Activated CD4-positive, CD25-positive, alpha-beta regulatory T cell treated with anti-CD3 and anti-CD28 coated beads, Interleukin-2, amount 50 U/mL, for 16 hours (primary cell): Measurements from ENCODE around the gene CFAP46.

Experiments used
- DNase-seq: peaks from one replicate; pipeline ENCODE4 v3.0.0-alpha.2; 2020; ENCODE audit warnings: low read depth, low spot score

CFAP46 gene

GRCh38 chr10:132942101-132943057 is at the start of gene CFAP46:
CFAP46 (minus strand) TSS chr10:132942570; CDS start chr10:132942484, 86 bp downstream.
- no peak for DNase-seq

GRCh38 chr10:132991706-132992432 is 49.5 kb upstream of the CFAP46 start:
- no peak for DNase-seq

DNA sequence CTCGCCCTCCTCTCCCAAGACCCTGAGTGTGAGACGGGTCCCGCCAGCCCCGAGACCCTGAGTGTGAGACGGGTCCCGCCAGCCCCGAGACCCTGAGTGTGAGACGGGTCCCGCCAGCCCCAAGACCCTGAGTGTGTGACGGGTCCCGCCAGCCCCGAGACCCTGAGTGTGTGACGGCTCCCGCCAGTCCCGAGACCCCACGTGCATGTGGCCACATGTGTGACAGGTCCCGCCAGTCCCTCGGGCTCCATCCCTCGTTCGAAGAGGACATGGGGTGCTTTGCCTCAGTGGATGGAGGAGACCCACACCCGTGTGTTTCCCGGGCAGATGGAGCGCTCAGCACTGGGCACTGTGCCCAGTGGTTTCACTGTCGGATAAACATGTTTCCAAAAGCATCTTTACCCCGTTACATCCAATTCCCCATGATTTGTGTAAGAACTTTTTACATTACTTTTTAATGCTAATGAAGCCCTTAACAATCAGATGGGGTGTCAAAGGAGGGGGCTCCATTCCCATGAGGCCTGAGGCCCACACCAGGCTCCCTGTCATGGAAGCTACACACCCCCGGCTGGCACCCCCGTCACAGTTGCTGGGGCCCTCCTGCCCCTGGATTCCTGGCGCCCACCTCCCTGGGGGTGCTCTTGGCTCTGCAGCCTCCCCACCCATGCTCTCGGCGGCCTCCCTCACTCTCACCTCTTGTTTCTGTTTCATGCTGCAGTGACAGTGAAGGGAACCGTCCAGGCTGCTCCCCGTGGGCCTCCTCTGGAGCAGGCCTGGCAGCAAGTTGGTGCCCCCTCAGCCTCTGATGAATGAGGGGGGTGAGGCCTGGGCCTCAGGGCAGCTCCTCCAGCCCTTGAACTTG is 48.5 kb upstream of the CFAP46 start:
- DNase-seq = no peak

DNA sequence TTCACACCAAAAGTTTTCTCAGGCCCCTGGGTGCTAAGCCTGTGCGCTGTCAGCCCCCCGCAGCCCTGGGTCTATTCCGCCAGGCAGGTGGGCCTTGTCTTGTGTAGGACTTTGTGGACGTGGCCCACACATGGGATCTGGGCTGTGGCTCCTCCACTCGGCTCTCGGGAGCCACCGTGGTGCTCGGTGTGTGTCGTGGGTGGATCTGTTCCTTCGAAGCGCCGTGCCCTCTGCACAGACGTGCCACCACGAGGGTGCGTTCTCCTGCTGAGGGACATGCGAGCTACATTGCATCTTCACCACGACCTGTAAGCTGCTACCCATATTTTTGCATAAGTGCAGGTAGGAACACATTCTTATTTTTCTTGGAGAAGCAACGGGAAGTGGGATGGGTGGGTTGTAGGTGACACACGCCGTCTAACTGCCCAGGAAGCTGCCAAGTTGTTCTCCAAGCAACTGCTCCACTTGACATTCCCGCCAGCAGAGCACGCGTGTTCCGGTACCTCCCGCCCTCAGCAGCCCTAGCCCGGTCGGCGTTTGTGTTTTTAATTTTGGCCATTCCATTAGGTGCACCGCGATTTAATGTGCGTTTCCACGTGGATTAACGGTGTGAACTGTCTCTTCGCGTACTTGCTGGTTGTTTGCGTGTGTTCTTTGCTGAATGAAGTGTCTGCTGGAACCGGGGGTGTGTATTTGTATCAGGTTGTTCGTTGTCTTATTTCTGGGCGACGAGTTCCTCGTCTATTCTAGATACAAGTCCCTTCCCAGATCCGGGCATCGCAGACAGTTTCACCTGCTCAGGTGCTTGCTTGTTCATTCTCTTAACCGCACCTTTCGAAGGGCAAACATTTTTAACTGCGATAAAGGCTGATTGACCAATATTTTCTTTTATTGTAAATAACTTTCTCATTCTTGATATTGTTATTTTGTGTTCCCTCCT is 47.4 kb upstream of the CFAP46 start:
- DNase-seq = no peak

DNA sequence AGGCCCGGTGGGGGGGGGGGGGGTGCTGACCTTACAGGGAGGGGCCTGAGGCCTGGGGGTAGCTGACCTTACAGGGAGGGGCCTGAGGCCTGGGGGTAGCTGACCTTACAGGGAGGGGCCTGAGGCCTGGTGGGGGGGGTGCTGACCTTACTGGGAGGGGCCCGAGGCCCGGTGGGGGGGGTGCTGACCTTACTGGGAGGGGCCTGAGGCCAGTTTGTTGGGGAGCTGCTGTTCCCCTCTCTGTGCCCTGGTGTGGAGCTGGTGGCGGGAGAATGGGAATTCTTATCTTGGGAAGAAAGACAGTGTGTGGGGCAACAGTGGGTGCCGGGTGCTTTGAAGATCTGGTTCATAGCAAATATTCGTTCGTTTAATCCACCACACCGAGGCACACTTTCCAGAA is 46.6 kb upstream of the CFAP46 start:
- DNase-seq = no peak

DNA sequence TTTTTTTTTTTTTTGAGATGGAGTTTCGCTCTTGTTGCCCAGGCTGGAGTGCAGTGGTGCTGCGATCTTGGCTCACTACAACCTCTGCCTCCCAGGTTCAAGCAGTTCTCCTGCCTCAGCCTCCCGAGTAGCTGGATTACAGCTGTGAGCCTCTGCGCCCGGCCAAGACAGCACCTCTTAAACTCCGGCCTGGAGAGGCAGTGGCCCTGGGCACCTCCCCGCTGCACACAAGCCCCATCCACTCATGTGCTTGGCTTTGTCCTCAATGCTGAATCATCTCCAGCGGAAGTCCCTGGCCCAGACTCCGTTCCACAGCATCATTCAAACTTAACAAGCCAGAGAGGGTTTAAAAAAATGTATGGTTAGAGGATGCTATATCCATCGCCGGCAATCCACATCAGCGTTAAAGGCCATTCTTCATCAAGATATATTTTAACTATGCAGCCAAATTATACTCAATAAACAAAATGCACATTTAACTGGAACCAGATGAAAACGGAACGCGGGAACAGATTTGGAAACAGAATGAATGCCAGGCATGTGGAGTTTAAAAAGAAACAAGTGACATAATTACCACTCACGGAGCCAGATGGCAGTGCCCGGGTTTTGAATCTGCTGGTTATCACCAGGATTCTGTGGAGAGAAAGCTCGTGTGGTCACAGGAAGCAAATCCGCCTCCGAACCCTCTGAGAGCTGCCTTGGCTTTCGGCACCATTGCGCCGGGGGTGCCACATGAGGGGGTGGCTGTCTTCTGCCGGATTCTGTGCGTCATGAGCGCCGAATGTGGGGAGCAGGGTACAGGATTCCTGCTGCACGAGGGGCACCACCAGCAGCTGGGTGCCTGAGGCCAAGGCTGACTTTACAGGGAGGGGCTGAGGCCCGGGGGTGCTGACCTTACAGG is 45.6 kb upstream of the CFAP46 start:
- DNase-seq = no peak

DNA sequence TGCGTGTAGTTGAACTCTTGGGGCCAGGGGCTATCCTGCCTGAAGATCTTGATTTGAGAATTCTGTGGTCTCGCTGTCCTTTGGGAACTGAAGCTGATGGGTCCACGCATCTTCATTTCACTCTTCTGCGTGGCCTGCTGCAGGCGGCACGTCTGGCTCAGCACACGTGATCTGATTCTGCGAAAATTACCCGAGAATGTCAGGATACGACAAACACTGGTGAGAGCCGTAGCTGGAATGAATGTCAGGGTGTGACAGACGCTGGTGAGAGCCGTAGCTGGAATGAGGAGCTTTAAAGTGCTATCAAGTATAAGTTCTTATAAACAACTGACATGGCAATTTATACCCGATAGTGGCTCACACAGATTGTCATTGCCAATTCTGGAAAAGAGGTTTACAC is 44.6 kb upstream of the CFAP46 start:
- DNase-seq = no peak

GRCh38 chr10:132986576-132986975 is 44.2 kb upstream of the CFAP46 start:
- DNase-seq = no peak

GRCh38 chr10:132986076-132986475 is 43.7 kb upstream of the CFAP46 start:
- DNase-seq = no peak

DNA sequence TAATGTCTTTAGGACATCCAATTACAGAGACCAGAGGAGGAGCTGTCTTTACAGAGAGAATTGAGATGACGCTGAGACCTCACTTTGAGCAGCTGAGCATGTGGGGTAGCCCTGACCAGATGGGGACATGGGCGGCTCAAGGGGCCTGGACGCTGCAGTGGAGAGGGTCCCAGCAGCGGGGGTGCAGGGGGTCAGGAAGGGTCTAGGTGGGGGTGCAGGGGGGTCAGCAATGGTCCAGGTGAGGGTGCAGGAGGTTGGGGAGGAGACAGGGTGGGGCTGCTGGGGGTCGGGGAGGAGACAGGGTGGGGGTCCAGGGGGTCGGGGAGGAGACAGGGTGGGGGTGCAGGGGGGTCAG is 43.2 kb upstream of the CFAP46 start:
- DNase-seq = no peak

DNA sequence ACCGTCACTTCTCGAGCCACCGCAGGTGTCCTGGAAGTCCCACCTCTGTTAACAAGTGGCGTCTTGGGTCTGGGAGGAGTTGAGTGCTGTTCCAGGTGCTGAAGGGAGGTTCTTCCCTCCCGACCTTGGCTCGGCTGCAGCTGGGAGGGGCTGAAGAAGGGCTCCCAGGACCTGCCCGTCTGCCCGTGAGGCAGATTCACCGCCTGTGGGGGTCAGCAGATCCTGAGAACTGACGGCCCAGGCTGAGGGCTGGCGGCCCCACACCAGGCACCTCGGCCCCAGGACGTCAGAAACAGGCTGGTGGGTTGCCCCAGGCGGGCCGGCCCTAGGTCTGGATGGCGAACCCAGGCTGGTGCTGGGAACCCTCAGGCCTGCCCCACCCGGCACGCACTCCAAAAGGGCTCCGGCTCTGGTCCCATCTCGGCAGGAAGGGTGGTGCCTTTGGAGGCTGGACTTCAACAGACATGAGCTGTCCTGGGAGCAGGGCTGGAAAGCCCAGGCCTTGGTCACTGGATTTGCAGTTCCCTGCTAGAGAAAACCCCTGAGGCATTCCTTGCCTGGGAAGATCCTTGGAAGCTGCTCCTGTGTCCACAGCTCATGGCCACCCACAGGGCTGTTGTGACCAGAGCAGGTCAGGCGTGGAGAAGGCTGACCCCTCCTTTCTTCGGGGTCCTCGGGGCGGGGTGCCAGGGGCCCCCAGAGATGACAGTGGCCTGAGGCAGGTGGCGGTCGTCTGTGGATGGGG is 42.6 kb upstream of the CFAP46 start:
- DNase-seq = no peak

DNA sequence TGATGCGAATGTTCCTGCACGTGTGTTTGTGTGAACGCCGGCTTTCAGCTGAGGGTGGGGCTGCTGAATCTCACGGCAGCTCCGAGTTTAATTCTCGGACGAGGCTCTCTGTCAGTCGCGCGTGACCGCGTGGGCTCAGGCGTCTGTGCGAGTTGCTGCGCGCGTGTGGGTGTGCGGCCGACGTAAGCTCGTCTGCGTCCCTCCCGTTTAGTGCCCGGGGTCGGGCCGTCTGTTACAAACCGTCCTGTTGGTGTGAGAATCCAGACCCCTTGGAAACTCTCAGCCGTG is 41.6 kb upstream of the CFAP46 start:
- no peak for DNase-seq

GRCh38 chr10:132983252-132984007 is 41.1 kb upstream of the CFAP46 start:
- DNase-seq = no peak

- DNase-seq = no peak
Observed at GRCh38 chr10:132982301-132982989, 40.1 kb upstream of the CFAP46 start.

- no peak for DNase-seq
Observed at GRCh38 chr10:132981746-132982145, 39.4 kb upstream of the CFAP46 start.

DNA sequence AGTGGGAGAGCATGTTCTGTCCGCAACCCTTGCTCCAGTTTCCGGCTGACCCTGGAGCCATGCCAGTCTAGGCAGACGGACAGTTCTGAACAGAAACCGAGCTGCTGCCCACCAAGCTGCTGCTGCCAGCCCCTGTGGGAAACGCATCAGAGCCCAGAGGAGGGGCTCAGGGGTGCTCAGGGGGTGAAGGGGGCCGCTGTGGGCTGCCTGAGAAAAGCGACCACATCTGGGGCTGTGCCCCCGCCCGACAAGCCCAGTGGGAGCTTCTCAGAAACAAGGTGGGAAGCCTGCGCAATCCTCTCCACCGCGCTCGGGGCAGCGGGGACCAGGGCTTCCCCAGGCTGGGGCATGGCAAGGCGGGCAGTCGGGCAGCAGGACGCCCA is 38.8 kb upstream of the CFAP46 start:
- no peak for DNase-seq

- no peak for DNase-seq
Observed at GRCh38 chr10:132980426-132981172, 38.2 kb upstream of the CFAP46 start.
